ENCODE measurements around the gene CCDC170.

CCDC170 gene

GRCh38 chr6:151502499-151502898 is 8.7 kb downstream of the CCDC170 start:
- Histone ChIP-seq H3K4me1 (ENCODE audit: insufficient read depth, low read length, poor library complexity, severe bottlenecking) (no peaks in the 10 kb centered on the region), H4K20me1 (ENCODE audit: insufficient read depth, low read length, poor library complexity, severe bottlenecking) (no peaks in the 10 kb centered on the region), H3K27me3 (ENCODE audit: insufficient read depth, low read length, poor library complexity, severe bottlenecking) (no peaks in the 10 kb centered on the region), H3K9ac (ENCODE audit: low read depth, low read length, poor library complexity, severe bottlenecking) (no peak overlapping the region), H2AFZ (ENCODE audit: low read length) (no peak overlapping the region), H3K9me3 (ENCODE audit: insufficient read depth, low read depth, low read length) (no peaks in the 10 kb centered on the region), H3K4me3 (ENCODE audit: low read length, poor library complexity, severe bottlenecking) (no peak overlapping the region), H3K36me3 (ENCODE audit: insufficient read depth, low read length) (no peaks in the 10 kb centered on the region), H3K9me2 (replicated peaks; ENCODE audit: low read depth, low read length) (no peaks in the 10 kb centered on the region), H3K4me2 (ENCODE audit: low read depth, low read length, poor library complexity, severe bottlenecking) (no peak overlapping the region), H3F3A (ENCODE audit: low read depth) (no peaks in the 10 kb centered on the region), H3K79me2 (ENCODE audit: insufficient read depth, low read length) (no peaks in the 10 kb centered on the region)
- no peak for TF ChIP-seq EZH2phosphoT487 (IDR thresholded peaks at IDR 0.05; ENCODE audit: borderline replicate concordance)
- TF ChIP-seq CTCF (conservative IDR thresholded peaks at IDR 0.05; ENCODE audit: low read length): no peak

- Histone ChIP-seq H3K79me2 (ENCODE audit: insufficient read depth, low read length) (no peaks in the 10 kb centered on the region), H2AFZ (ENCODE audit: low read length) (no peak overlapping the region), H3K4me1 (ENCODE audit: insufficient read depth, low read length, poor library complexity, severe bottlenecking) (no peaks in the 10 kb centered on the region), H4K20me1 (ENCODE audit: insufficient read depth, low read length, poor library complexity, severe bottlenecking) (no peaks in the 10 kb centered on the region), H3K4me3 (ENCODE audit: low read length, poor library complexity, severe bottlenecking) (no peak overlapping the region), H3K36me3 (ENCODE audit: insufficient read depth, low read length) (no peaks in the 10 kb centered on the region), H3K9ac (ENCODE audit: low read depth, low read length, poor library complexity, severe bottlenecking) (no peak overlapping the region), H3K9me2 (replicated peaks; ENCODE audit: low read depth, low read length) (no peaks in the 10 kb centered on the region), H3K27me3 (ENCODE audit: insufficient read depth, low read length, poor library complexity, severe bottlenecking) (no peaks in the 10 kb centered on the region), H3K4me2 (ENCODE audit: low read depth, low read length, poor library complexity, severe bottlenecking) (no peak overlapping the region), H3K9me3 (ENCODE audit: insufficient read depth, low read depth, low read length) (no peaks in the 10 kb centered on the region), H3F3A (ENCODE audit: low read depth) (no peaks in the 10 kb centered on the region)
- TF ChIP-seq EZH2phosphoT487 (IDR thresholded peaks at IDR 0.05; ENCODE audit: borderline replicate concordance): no peak
- TF ChIP-seq CTCF (conservative IDR thresholded peaks at IDR 0.05; ENCODE audit: low read length): no peak
Measured at GRCh38 chr6:151506761-151507160, 12.9 kb downstream of the CCDC170 start.

- Histone ChIP-seq H3K4me2 (ENCODE audit: low read depth, low read length, poor library complexity, severe bottlenecking) (no peak overlapping the region), H3F3A (ENCODE audit: low read depth) (no peaks in the 10 kb centered on the region), H3K9ac (ENCODE audit: low read depth, low read length, poor library complexity, severe bottlenecking) (no peak overlapping the region), H3K9me3 (ENCODE audit: insufficient read depth, low read depth, low read length) (no peaks in the 10 kb centered on the region), H3K4me3 (ENCODE audit: low read length, poor library complexity, severe bottlenecking) (no peak overlapping the region), H3K36me3 (ENCODE audit: insufficient read depth, low read length) (no peaks in the 10 kb centered on the region), H2AFZ (ENCODE audit: low read length) (no peak overlapping the region), H3K79me2 (ENCODE audit: insufficient read depth, low read length) (no peaks in the 10 kb centered on the region), H3K4me1 (ENCODE audit: insufficient read depth, low read length, poor library complexity, severe bottlenecking) (no peaks in the 10 kb centered on the region), H4K20me1 (ENCODE audit: insufficient read depth, low read length, poor library complexity, severe bottlenecking) (no peaks in the 10 kb centered on the region), H3K27me3 (ENCODE audit: insufficient read depth, low read length, poor library complexity, severe bottlenecking) (no peaks in the 10 kb centered on the region), H3K9me2 (replicated peaks; ENCODE audit: low read depth, low read length) (no peaks in the 10 kb centered on the region)
- TF ChIP-seq EZH2phosphoT487 (IDR thresholded peaks at IDR 0.05; ENCODE audit: borderline replicate concordance) (no peak), CTCF (conservative IDR thresholded peaks at IDR 0.05; ENCODE audit: low read length) (no peak)
Measured at GRCh38 chr6:151509048-151509447, 15.2 kb downstream of the CCDC170 start.

Data from Loucy (cell line).